ENCODE measurements around the gene PTPRO.

The PTPRO gene

DNA sequence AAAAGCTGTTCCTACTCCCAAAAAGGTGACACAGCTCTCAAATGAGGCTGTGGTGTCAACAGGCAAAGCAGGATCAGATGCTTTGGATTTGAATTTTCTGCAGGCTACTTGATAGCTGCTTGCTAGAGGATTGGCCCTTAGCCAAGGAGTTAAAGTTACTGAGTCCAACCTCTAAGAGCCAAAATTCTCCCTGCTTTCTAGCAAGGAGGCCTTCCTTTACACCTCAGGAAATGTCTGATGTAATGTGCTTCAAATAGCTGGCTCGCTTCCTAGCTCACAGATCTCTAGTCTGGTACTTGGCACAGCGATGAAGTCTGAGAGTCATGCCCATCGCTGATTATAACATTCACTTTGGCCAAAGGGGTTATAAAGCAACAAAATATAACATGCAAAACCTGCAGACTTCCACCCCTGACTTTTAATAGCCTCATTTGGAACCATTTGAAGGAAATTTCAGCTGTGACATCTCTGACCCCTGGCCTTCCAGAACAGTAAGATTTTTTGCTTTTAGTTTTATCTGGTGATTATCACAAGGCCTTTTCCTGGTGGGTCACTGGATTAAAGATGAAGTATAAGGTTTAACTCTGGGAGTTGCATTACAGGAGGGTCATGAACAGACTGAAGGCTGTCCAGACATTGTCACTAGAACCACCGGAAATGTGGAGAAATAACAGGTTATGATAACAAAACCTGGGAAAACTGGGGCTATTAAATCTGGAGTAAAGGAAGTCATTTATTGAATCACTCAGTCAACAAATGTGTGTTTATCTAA is 277.1 kb downstream of the PTPRO start:
- H3K9me3 ChIP-seq: no peaks in the 10 kb centered on the region
- peak overlapping the region; percentile 20 to 36 for H3K27ac ChIP-seq
- no peak for DNase-seq

DNA sequence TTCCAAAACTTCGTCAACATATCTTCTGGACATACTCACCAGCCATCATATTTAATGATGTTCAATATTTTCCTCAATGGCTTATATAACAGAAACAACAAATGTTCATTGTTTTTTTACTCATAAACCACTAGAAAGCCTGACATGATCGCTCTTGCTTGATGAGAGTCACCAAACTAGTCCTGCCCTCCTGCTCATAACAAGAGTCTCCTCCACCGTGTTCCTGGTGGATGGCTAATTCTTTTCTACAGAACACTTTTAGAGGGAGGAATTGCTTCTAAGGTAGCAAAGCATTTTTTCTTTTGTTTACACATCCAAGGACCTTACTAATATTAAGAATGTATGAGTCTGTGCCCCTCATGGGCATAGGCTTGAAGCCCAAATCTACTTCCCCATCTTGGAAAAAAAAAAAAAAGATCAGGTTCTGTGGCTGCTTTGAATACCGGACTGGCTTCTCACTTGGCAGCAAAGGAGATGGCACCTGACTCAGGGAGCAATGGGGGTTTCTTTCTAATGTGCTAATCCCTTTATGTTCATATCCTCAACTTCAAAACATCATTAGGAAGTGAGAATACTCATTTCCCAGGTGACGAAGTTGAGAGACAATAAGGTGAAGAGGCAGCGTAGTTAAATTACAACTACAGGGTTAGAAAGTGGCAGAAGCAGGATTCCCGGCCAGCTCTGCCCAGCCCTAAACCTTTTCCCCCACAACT is 278.1 kb downstream of the PTPRO start:
- no peak overlapping the region for H3K4me3 ChIP-seq
- no peak overlapping the region for H3K27ac ChIP-seq
- TF ChIP-seq, protein P1, sequence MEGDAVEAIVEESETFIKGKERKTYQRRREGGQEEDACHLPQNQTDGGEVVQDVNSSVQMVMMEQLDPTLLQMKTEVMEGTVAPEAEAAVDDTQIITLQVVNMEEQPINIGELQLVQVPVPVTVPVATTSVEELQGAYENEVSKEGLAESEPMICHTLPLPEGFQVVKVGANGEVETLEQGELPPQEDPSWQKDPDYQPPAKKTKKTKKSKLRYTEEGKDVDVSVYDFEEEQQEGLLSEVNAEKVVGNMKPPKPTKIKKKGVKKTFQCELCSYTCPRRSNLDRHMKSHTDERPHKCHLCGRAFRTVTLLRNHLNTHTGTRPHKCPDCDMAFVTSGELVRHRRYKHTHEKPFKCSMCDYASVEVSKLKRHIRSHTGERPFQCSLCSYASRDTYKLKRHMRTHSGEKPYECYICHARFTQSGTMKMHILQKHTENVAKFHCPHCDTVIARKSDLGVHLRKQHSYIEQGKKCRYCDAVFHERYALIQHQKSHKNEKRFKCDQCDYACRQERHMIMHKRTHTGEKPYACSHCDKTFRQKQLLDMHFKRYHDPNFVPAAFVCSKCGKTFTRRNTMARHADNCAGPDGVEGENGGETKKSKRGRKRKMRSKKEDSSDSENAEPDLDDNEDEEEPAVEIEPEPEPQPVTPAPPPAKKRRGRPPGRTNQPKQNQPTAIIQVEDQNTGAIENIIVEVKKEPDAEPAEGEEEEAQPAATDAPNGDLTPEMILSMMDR (IDR thresholded peaks at IDR 0.05): no peak
- no peaks in the 10 kb centered on the region for H3K36me3 ChIP-seq
- DNase-seq: no peak
- H3K27me3 ChIP-seq: no peaks in the 10 kb centered on the region
- H3K9me3 ChIP-seq: no peaks in the 10 kb centered on the region
- intact Hi-C loops (cut with DNase I; ENCODE audit: low total_unique reads): no loop called here
- peaks cover 0 to 13% (median 8%) of the 10 kb centered on the region in 4 donors for H3K4me1 ChIP-seq

More for the DNA sequence above, 277.1 kb downstream of the PTPRO start:
- TF ChIP-seq, protein P1 (IDR thresholded peaks at IDR 0.05): no peak
- intact Hi-C loops (cut with DNase I; ENCODE audit: low total_unique reads): loop anchor here (10.0 kb wide), 1 partner anchor 185 kb away; the partner anchor contains the start of gene EPS8
- no peak overlapping the region for H3K4me3 ChIP-seq
- peaks cover 0 to 13% (median 8%) of the 10 kb centered on the region in 4 donors for H3K4me1 ChIP-seq
- no peaks in the 10 kb centered on the region for H3K27me3 ChIP-seq
- H3K36me3 ChIP-seq: no peaks in the 10 kb centered on the region

DNA sequence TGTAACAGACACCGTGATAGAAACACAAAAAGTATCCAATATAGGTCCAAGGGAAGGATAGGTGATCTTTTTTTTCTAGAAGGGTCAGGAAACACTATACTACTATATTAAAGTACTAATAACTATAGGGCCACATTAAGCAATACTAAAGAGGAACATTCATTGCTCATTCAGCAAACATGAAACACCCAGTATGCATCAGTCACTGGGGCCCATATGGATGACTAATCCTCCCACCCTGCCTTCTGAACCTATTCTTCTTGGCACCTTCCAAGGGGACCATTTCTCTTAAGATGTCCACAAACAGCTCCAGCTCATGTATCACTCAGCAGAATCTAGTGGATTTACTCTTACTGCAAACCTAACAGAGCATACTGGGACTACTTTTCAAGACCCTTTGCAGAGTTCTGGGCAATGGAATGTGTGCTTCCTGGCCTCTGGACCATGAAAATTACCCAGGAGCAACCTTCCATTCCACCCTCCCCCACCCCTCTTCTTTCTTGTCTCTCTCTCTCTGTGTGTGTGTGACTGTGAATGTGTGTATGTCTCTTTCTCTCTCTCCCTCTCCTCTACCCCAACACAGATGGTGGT is 279.0 kb downstream of the PTPRO start:
- H3K4me3 ChIP-seq: no peak overlapping the region
- no peaks in the 10 kb centered on the region for H3K36me3 ChIP-seq
- intact Hi-C loops (cut with DNase I; ENCODE audit: low total_unique reads): no loop called here
- H3K27ac ChIP-seq: no peak overlapping the region
- no peaks in the 10 kb centered on the region for H3K9me3 ChIP-seq
- no peaks in the 10 kb centered on the region for H3K27me3 ChIP-seq
- no peak for DNase-seq
- peaks cover 0 to 13% (median 8%) of the 10 kb centered on the region in 4 donors for H3K4me1 ChIP-seq
- TF ChIP-seq, protein P1 (IDR thresholded peaks at IDR 0.05): no peak

GRCh38 chr12:15602051-15602672 is 279.9 kb downstream of the PTPRO start:
- Histone ChIP-seq H3K4me1 (peaks cover 0 to 13% (median 8%) of the 10 kb centered on the region in 4 donors), H3K9me3 (no peaks in the 10 kb centered on the region), H3K27me3 (no peaks in the 10 kb centered on the region), H3K27ac (no peak overlapping the region), H3K4me3 (no peak overlapping the region), H3K36me3 (no peaks in the 10 kb centered on the region)
- intact Hi-C loops (cut with DNase I; ENCODE audit: low total_unique reads): no loop called here
- DNase-seq: no peak
- TF ChIP-seq, protein P1 (IDR thresholded peaks at IDR 0.05): no peak

DNA sequence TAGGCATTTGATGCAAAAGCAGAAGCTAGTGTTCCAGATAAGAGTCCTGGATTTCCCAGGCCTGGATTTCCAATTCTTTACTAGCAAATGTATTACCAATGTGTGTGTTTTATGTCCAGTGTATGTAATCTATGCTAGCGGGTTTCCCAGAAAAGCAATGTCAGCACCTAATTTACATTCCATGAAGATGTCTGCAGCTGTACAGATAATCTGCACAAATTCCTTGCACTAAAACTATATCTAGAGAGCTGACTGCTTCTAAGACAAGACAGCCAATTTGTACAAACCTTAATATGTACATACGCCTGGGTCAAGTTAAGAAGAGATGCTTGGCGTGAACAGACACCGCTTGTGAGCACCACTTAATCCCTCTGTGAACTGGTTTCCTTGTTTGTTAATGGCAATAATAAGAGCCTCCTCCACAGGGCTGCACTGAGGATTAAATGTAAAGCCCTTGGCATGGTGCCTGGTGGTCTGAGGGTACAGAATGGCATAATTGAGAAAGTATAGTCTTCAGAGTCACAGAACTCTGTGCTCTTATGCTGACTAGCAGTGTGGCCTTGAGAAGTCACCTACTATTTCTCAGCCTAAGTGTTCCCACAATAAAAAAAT is 281.3 kb downstream of the PTPRO start:
- Histone ChIP-seq H3K27ac (no peak overlapping the region), H3K9me3 (no peaks in the 10 kb centered on the region), H3K4me1 (peaks cover 0 to 13% (median 8%) of the 10 kb centered on the region in 4 donors), H3K4me3 (no peak overlapping the region), H3K27me3 (no peaks in the 10 kb centered on the region), H3K36me3 (no peaks in the 10 kb centered on the region)
- DNase-seq: no peak
- intact Hi-C loops (cut with DNase I; ENCODE audit: low total_unique reads): no loop called here
- TF ChIP-seq, protein P1 (IDR thresholded peaks at IDR 0.05): no peak
